WTC11 (cell line): ENCODE results near the gene NAA25. TPM values are rescaled to one million over a fixed set of nuclear protein-coding genes. Genes with fewer than 3 reads are reported as not detected.

Source experiments
- ATAC-seq: fragments of 200-7000 bp; cut with Tn5 transposase; 2 replicates; pipeline ENCODE4 v1.10.0; 2021; ENCODE audit warnings: mild to moderate bottlenecking, moderate library complexity
- CTCF ChIA-PET: fragments of 300-600 bp; sonication (Branson Sonifier 250); formaldehyde crosslinking; loops from one replicate; lab custom pipeline; 2021; ENCODE audit warnings: antibody characterized with exemption; lab: Charles Lee
- POLR2A ChIA-PET: fragments of 350-600 bp; sonication (Branson Sonifier 250); formaldehyde crosslinking; loops from one replicate; lab custom pipeline; 2021; ENCODE audit warnings: antibody characterized with exemption; lab: Charles Lee
- DNase-seq: peaks from one replicate; pipeline ENCODE4 v3.0.0; 2021; ENCODE audit warnings: low spot score
- H3K27ac Mint-ChIP-seq: 2 replicates; pipeline ENCODE4 v1.8.0; 2021; ENCODE audit warnings: mixed read lengths
- H3K27me3 Mint-ChIP-seq: 2 replicates; pipeline ENCODE4 v1.8.0; 2021; ENCODE audit warnings: low read depth, mild to moderate bottlenecking, moderate library complexity, mixed read lengths
- H3K36me3 Mint-ChIP-seq: 2 replicates; pipeline ENCODE4 v1.8.0; 2021; ENCODE audit warnings: mixed read lengths
- H3K4me1 Mint-ChIP-seq: 2 replicates; pipeline ENCODE4 v1.8.0; 2022; ENCODE audit warnings: mixed read lengths
- H3K4me3 Mint-ChIP-seq: 2 replicates; pipeline ENCODE4 v1.8.0; 2021; ENCODE audit warnings: mild to moderate bottlenecking, moderate library complexity, mixed read lengths
- H3K9me3 Mint-ChIP-seq: 2 replicates; pipeline ENCODE4 v1.8.0; 2021; ENCODE audit warnings: mixed read lengths
- AR ChIP-seq: fragments of 250-450 bp; sonication (Bioruptor Pico); IDR thresholded peaks from 2 replicates; pipeline ENCODE4 v1.9.0; 2021; ENCODE audit warnings: mild to moderate bottlenecking
- CTCF ChIP-seq: fragments of 200-600 bp; IDR thresholded peaks from 2 replicates; pipeline ENCODE4 v1.8.0; 2022; ENCODE audit warnings: antibody characterized with exemption
- E2F5 ChIP-seq: sonication (generic); formaldehyde crosslinking; IDR thresholded peaks from 2 replicates; pipeline ENCODE4 v1.8.1; 2022; ENCODE audit warnings: mild to moderate bottlenecking, moderate library complexity, missing genetic modification reagents
- EMX1 ChIP-seq: fragments of 250-450 bp; sonication (Bioruptor Pico); IDR thresholded peaks from 2 replicates; pipeline ENCODE4 v1.8.0; 2021; ENCODE audit warnings: mild to moderate bottlenecking
- FOXJ3 ChIP-seq: sonication (generic); formaldehyde crosslinking; IDR thresholded peaks from 2 replicates; pipeline ENCODE4 v1.9.0; 2021; ENCODE audit warnings: missing genetic modification reagents, mild to moderate bottlenecking, borderline replicate concordance
- FOXP1 ChIP-seq: sonication (generic); formaldehyde crosslinking; IDR thresholded peaks from 2 replicates; pipeline ENCODE4 v1.8.0; 2022; ENCODE audit warnings: missing genetic modification reagents, mild to moderate bottlenecking, moderate library complexity, borderline replicate concordance
- GABPB1 ChIP-seq: sonication (generic); formaldehyde crosslinking; IDR thresholded peaks from 2 replicates; pipeline ENCODE4 v1.8.1; 2023; ENCODE audit warnings: mild to moderate bottlenecking, missing genetic modification reagents
- IRF2 ChIP-seq: sonication (generic); formaldehyde crosslinking; IDR thresholded peaks from 2 replicates; pipeline ENCODE4 v1.8.0; 2022; ENCODE audit warnings: low read depth, missing genetic modification reagents, borderline replicate concordance
- MLX ChIP-seq: sonication (generic); formaldehyde crosslinking; IDR thresholded peaks from 2 replicates; pipeline ENCODE4 v1.8.1; 2023; ENCODE audit warnings: mild to moderate bottlenecking, missing genetic modification reagents, moderate library complexity
- RELA ChIP-seq: sonication (generic); formaldehyde crosslinking; IDR thresholded peaks from 2 replicates; pipeline ENCODE4 v1.8.1; 2022; ENCODE audit warnings: missing genetic modification reagents, mild to moderate bottlenecking, borderline replicate concordance
- STAT6 ChIP-seq: sonication (generic); formaldehyde crosslinking; conservative IDR thresholded peaks from 2 replicates; pipeline ENCODE4 v1.8.1; 2023; ENCODE audit warnings: mild to moderate bottlenecking, low read depth, missing genetic modification reagents, moderate library complexity
- total RNA-seq: library from RNA; stranded (reverse); gene quantifications from 3 replicates; pipeline ENCODE4 v1.2.3, GENCODE V29; 2021

The NAA25 gene
- total RNA-seq, 1 experiment from 2014 or later = 47.5 TPM

- ChIA-PET POLR2A (no interaction called here), CTCF (no interaction called here)
Measured at GRCh38 chr12:112029301-112029700, 79.3 kb downstream of the NAA25 start.

More at GRCh38 chr12:112029301-112029700, 79.3 kb downstream of the NAA25 start:
- Mint-ChIP-seq H3K4me3 (no peak overlapping the region), H3K27me3 (no peaks in the 10 kb centered on the region), H3K9me3 (no peaks in the 10 kb centered on the region), H3K36me3 (peaks cover 40% of the 10 kb centered on the region), H3K4me1 (peaks cover 18% of the 10 kb centered on the region), H3K27ac (no peak overlapping the region)
- ATAC-seq (no peak), DNase-seq (no peak)
- TF ChIP-seq MLX (CRISPR knock-in tag) = no peak
- TF ChIP-seq IRF2 (CRISPR knock-in tag) = no peak
- no peak for TF ChIP-seq FOXJ3 (CRISPR knock-in tag)
- TF ChIP-seq CTCF = no peak
- TF ChIP-seq E2F5 (CRISPR knock-in tag) = no peak
- no peak for TF ChIP-seq AR
- TF ChIP-seq EMX1 (CRISPR knock-in tag) = no peak
- no peak for TF ChIP-seq STAT6 (CRISPR knock-in tag)
- TF ChIP-seq GABPB1 = no peak
- no peak for TF ChIP-seq FOXP1
- TF ChIP-seq RELA (CRISPR knock-in tag) = no peak
